BLaER1 treated with 17β-estradiol and CSF1 and Interleukin-3, amounts not matched to agents 10 nM and 100 nM (cell line): ENCODE data around the gene FCN1.

Experiments used
- H3K27ac ChIP-seq, 11 experiments: shearing (Covaris generic); formaldehyde crosslinking; 2 replicates each; pipeline ENCODE4 v1.8.1; 2022
- H3K27me3 ChIP-seq, 11 experiments: shearing (Covaris generic); formaldehyde crosslinking; 2 replicates each; pipeline ENCODE4 v1.8.1; 2022
- H3K36me3 ChIP-seq, 11 experiments: shearing (Covaris generic); formaldehyde crosslinking; 2 replicates each; pipeline ENCODE4 v1.8.1; 2022
- H3K4me1 ChIP-seq, 10 experiments: shearing (Covaris generic); formaldehyde crosslinking; 2 replicates each; pipeline ENCODE4 v1.8.1; 2022
- H3K4me2 ChIP-seq, 11 experiments: shearing (Covaris generic); formaldehyde crosslinking; 2 replicates each; pipeline ENCODE4 v1.8.1; 2022
- H3K4me3 ChIP-seq, 10 experiments: shearing (Covaris generic); formaldehyde crosslinking; 2 replicates each; pipeline ENCODE4 v1.8.1; 2022
- H3K9ac ChIP-seq, 11 experiments: shearing (Covaris generic); formaldehyde crosslinking; 2 replicates each; pipeline ENCODE4 v1.8.1; 2022
- H3K9me3 ChIP-seq, 11 experiments: shearing (Covaris generic); formaldehyde crosslinking; replicated peaks in 1 of 11; 2 replicates each; pipeline ENCODE4 v1.8.1; 2022
- H4K20me1 ChIP-seq, 11 experiments: shearing (Covaris generic); formaldehyde crosslinking; 2 replicates each; pipeline ENCODE4 v1.8.1; 2022
- Cebpa-rat ChIP-seq, 11 experiments: shearing (Covaris generic); IDR thresholded peaks; 2 replicates each; pipeline ENCODE4 v1.8.1; 2022

The FCN1 gene

DNA sequence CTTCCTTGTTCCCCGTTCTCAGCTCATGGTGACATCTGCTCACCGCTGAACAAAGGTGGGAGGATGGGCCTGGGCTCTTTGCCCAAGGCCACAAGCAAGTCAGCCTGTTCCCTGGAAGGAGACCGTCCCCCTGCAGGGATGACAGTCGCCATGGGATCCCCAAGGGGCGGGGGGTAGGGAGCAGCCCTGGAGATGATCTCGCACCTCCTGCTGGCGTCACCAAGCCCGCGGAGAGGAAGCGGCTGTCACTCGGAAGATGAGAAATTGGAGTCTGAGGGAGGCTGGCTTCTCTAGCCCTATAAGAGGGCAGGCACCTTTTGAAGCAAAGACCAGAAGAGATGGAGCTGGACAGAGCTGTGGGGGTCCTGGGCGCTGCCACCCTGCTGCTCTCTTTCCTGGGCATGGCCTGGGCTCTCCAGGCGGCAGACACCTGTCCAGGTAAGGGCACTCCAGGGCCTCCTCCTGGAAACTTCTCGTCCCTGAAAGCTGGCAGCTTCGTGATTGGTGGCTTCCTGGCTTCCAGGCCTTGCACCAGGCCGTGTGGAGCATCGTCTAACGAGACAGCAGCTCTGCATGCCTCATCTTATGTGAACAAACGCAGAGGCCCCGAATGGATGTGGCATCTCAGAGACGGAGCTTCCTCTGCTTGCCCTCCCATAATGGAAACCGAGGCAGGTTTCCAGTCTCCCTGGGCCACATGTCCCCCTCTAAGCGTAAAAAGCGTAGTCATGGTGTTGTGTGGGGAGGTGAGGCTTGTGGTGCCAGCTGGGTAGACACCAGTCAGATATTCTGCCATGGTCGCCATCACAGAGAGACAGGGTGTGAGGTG lies 37.0 kb downstream of the FCN1 start, which contains the start of gene FCN2:
Gene FCN2 (plus strand): TSS at position 327 of the 829 bp plus-strand sequence. CDS start 12 bp downstream, at position 339.
- Histone ChIP-seq H3K36me3 (no peaks in the 10 kb centered on the region), H3K27me3 (peaks cover 0 to 9% (median 0%) of the 10 kb centered on the region in 11 experiments; a peak in 2 of 22 replicates), H3K4me3 (no peak within 1 kb of the TSS), H3K9me3 (peaks cover 0 to under 1% (median 0%) of the 10 kb centered on the region in 11 experiments; a peak in 1 of 22 replicates), H4K20me1 (no peaks in the 10 kb centered on the region), H3K9ac (no peak within 1 kb of the TSS), H3K27ac (no peak within 1 kb of the TSS), H3K4me2 (no peak within 1 kb of the TSS), H3K4me1 (peaks cover 0 to 5% (median under 1%) of the 10 kb centered on the region in 10 experiments; a peak in 13 of 20 replicates)
- no peak for TF ChIP-seq Cebpa-rat (IDR thresholded peaks at IDR 0.05)

DNA sequence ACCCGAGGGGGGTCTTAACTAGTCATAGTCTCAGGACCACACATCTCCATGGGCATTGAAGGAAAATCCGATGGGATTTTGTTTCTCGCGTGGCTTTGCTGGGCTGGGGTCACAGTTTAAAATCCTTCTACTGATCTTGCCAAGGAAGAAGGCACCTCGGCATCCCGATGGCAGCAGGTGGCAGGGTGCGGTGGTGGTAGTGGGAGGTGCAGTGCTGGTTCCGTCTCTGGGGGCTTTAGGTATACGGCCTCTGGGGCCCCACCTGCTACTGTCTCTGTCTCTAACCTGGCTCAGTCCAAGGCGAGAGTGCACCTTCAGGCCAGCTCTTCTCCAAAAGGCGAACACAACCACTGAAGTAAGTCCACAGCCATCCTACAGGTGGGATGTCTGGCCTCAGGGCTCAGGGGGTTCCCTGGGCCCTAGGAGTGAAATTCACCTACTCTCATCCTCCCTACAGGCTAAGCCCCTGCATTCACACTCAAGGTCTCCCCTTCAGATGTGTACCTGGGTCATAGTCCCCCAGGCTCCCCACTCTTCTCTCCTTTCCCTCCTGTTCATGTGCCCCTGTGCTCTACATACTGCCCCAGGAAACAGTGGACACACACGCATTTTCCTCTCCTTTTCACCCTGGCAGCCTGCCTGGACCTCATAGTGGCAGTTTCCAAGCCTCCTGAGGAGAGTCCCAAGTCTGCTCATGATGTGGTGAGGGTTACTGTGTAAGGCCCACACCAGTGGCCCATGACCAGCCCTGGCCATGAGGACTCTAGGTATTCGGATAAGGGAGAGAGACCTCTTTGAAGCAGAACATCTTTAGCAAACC lies 37.8 kb downstream of the FCN1 start:
- Histone ChIP-seq H3K4me3 (no peak overlapping the region), H3K9me3 (peaks cover 0 to 9% (median 0%) of the 10 kb centered on the region in 11 experiments; a peak in 2 of 22 replicates), H3K4me2 (no peak overlapping the region), H3K27me3 (peaks cover 0 to 9% (median 0%) of the 10 kb centered on the region in 11 experiments; a peak in 2 of 22 replicates), H3K9ac (no peak overlapping the region), H3K4me1 (peaks cover 7 to 13% (median 9%) of the 10 kb centered on the region in 10 experiments), H4K20me1 (no peaks in the 10 kb centered on the region), H3K27ac (no peak overlapping the region), H3K36me3 (no peaks in the 10 kb centered on the region)
- TF ChIP-seq Cebpa-rat (IDR thresholded peaks at IDR 0.05), result no peak

DNA sequence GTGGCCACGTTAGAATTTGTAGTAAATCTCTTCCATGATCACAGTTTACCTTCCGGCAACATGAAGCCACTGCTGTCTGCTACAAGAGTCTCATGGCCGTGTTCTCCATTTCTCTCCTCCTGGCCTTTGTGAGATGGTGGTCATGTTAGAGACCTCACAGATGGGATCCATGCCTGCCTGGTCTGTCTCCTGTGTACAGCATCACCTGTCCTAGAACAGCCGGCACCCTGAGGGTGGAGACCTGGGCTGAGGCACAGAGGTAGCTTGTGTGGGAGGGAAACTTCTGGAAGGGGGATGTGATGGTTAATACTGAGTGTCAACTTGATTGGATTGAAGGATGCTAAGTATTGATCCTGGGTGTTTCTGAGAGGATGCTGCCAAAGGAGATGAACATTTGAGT lies 40.2 kb downstream of the FCN1 start:
- H3K36me3 ChIP-seq, result no peaks in the 10 kb centered on the region
- H3K9me3 ChIP-seq, result peaks cover 5 to 31% (median 16%) of the 10 kb centered on the region in 11 experiments; a peak in 20 of 22 replicates
- H4K20me1 ChIP-seq, result no peaks in the 10 kb centered on the region

DNA sequence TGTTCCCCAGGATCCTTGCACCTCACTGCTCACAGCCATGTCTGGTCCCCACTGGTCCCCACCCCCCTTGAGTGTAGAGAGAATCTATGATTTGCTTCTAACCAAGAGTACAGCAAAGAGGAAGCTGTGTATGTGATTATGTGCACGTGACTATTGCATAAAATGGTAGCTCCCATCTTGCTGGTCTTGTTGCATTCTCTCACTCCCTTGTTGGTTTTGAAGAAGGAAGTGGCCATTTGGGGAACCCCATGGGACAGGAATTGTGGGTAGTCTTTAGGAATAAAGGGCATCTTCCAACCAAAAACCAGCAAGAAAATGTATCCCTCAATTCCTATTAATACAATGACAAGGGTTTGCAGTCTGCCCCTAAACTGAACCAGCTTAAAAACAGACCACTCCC lies 42.3 kb downstream of the FCN1 start:
- TF ChIP-seq Cebpa-rat (IDR thresholded peaks at IDR 0.05), result no peak
- peaks cover 10 to 38% (median 23%) of the 10 kb centered on the region in 11 experiments; a peak in 21 of 22 replicates for H3K9me3 ChIP-seq
- H3K4me1 ChIP-seq, result peaks cover 8 to 22% (median 13%) of the 10 kb centered on the region in 10 experiments
- peak overlapping the region; percentile 20 to 80 (median 49) for H3K4me2 ChIP-seq
- H3K36me3 ChIP-seq, result no peaks in the 10 kb centered on the region
- no peak overlapping the region for H3K4me3 ChIP-seq
- peaks cover 0 to 9% (median 0%) of the 10 kb centered on the region in 11 experiments; a peak in 1 of 22 replicates for H3K27me3 ChIP-seq
- no peak overlapping the region for H3K9ac ChIP-seq
- H3K27ac ChIP-seq, result no peak overlapping the region
- H4K20me1 ChIP-seq, result no peaks in the 10 kb centered on the region

More for the DNA sequence above, 40.2 kb downstream of the FCN1 start:
- no peak overlapping the region for H3K27ac ChIP-seq
- peaks cover 0 to 9% (median 0%) of the 10 kb centered on the region in 11 experiments; a peak in 1 of 22 replicates for H3K27me3 ChIP-seq
- TF ChIP-seq Cebpa-rat (IDR thresholded peaks at IDR 0.05), result no peak
- no peak overlapping the region for H3K4me2 ChIP-seq
- H3K4me1 ChIP-seq, result peaks cover 7 to 13% (median 9%) of the 10 kb centered on the region in 10 experiments
- H3K4me3 ChIP-seq, result no peak overlapping the region
- no peak overlapping the region for H3K9ac ChIP-seq

DNA sequence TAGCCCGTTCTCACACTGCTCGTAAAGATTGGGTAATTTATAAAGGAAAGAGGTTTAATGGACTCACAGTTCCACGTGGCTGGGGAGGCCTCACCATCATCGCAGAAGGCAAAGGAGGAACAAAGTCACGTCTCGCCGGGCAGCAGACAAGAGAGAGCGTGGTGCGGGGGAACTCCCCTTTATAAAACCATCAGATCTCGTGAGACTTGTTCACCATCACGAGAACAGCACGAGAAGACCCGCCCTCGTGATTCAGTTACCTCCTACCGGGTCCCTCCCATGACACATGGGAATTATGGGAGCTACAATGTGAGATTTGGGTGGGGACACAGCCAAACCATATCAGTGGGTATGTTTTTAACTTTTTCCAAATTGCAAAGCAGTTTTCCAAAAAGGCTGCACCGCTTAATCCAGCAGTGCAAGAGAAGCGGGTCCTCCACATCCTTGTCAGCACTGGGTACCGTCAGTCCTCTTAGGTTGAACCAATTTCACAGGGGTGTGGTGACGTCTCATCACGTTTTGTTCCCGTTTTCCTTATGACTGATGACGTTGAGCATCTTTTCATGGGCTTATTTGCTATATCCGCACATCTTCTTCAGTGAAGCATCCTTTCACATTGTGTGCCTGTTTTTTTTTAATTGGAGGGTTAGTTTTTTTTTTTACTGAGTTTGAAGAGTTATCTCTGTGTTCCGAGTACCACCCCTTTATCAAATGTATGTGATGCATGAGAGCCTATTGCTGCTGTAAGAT lies 45.1 kb downstream of the FCN1 start:
- Histone ChIP-seq H3K9me3 (peaks cover 10 to 38% (median 23%) of the 10 kb centered on the region in 11 experiments; a peak in 21 of 22 replicates), H3K27ac (no peak overlapping the region), H3K36me3 (no peaks in the 10 kb centered on the region), H3K4me3 (no peak overlapping the region), H3K4me2 (no peak overlapping the region), H4K20me1 (no peaks in the 10 kb centered on the region), H3K4me1 (peaks cover 10 to 41% (median 25%) of the 10 kb centered on the region in 10 experiments), H3K27me3 (peaks cover 0 to 21% (median 0%) of the 10 kb centered on the region in 11 experiments; a peak in 1 of 22 replicates), H3K9ac (no peak overlapping the region)
- TF ChIP-seq Cebpa-rat (IDR thresholded peaks at IDR 0.05), result no peak

DNA sequence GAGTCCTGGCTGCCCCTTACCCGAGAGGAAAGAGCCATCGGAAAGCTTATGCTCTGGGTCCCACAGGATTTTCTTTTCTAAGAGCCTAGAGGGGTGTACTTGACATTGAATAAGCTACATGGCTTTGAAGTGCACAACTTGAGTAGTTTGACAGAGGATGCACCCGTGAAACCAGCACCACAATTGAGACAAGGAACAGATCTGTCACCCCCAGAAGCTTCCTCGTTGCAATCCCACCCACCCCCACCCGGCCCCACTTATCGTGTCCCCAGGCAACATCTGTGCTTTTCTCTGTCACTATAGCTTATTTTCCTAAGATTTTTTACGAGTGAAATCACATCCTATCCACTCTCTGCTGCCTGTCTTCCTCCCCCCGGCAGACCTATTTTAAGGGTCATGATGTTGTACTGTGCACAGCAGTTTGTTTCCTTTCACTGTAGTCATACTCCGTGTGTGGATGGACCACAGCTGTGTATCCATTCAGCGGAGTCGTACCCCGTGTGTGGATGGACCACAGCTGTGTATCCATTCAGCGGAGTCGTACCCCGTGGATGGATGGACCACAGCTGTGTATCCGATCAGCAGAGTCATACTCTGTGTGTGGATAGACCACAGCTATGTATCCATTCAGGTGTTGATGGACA lies 45.9 kb downstream of the FCN1 start:
- Histone ChIP-seq H3K27me3 (peaks cover 0 to 21% (median 0%) of the 10 kb centered on the region in 11 experiments; a peak in 1 of 22 replicates), H3K4me1 (peaks cover 10 to 41% (median 25%) of the 10 kb centered on the region in 10 experiments), H3K27ac (no peak overlapping the region), H3K9ac (no peak overlapping the region), H3K9me3 (peaks cover 10 to 38% (median 23%) of the 10 kb centered on the region in 11 experiments; a peak in 21 of 22 replicates), H3K36me3 (no peaks in the 10 kb centered on the region), H3K4me3 (no peak overlapping the region), H4K20me1 (no peaks in the 10 kb centered on the region), H3K4me2 (peak overlapping the region in 5 of 11 experiments; percentile 4 to 32 (median 26); a peak in 3 of 22 replicates)
- no peak for TF ChIP-seq Cebpa-rat (IDR thresholded peaks at IDR 0.05)

DNA sequence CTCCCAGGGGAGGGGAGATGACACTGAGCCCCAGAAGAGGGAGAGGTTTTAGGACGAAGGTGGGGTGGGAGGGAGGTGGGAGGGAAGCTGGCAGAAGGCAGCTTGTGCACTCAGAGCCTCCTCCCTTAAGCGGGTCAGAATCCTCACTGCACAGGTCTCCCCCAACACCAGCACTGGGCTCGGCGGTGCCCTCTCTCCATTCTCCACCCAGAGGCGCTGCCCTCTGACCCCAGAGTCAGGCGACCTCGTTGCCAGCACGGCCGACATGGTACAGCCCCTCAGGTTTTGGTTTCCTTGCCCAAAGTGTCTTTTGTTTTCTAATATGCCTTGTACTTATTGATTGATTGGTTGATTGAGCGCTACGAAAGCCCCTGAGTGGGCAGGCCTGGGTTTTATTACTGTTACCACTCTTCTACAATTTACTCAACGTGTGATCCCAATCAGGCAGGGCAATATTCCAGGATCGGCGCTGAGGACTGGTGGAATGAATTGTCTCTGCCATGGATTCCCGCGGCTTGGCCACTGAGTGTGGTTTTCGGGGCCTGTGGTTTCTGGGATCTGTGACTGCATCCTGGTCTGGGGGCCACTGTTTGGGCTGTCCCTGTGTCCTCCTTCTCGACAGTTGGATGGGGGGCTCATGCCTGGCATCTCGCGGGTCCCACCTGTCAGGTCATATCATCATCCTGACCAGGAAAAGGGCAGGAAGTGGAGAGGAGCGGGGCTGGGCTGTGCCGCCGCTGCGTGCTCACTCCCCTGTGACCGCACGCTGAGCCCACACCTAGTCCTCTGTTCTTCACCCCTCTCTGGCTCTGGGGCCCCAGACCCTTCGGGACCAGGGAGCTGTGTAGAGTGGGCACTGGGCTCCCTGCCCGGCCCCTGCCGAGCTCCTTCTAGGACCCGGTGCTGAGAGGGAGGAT lies 46.7 kb downstream of the FCN1 start:
- Histone ChIP-seq H3K4me3 (no peak overlapping the region), H3K27ac (no peak overlapping the region), H3K4me1 (peaks cover 10 to 41% (median 25%) of the 10 kb centered on the region in 10 experiments), H3K27me3 (peaks cover 0 to 21% (median 0%) of the 10 kb centered on the region in 11 experiments; a peak in 1 of 22 replicates), H4K20me1 (no peaks in the 10 kb centered on the region), H3K4me2 (peak overlapping the region in 6 of 11 experiments; percentile 4 to 32 (median 27); a peak in 4 of 22 replicates), H3K36me3 (no peaks in the 10 kb centered on the region), H3K9ac (no peak overlapping the region), H3K9me3 (peaks cover 10 to 38% (median 23%) of the 10 kb centered on the region in 11 experiments; a peak in 21 of 22 replicates)
- no peak for TF ChIP-seq Cebpa-rat (IDR thresholded peaks at IDR 0.05)
